GM23338 (cell line): ENCODE data around the gene GRK5. TPM values are rescaled to one million over a fixed set of nuclear protein-coding genes. Genes with fewer than 3 reads are reported as not detected.

Source experiments
- ATAC-seq: fragments of 200-7000 bp; cut with Tn5 transposase; 3 replicates; pipeline ENCODE4 v1.9.1; 2020
- DNase-seq: peaks from one replicate; pipeline ENCODE4 v3.0.0-alpha.2; 2015; ENCODE audit warnings: low spot score
- H2AFZ ChIP-seq: fragments of 200-600 bp; sonication (generic); 2 replicates; pipeline ENCODE4 v1.8.0; 2016; ENCODE audit warnings: antibody characterized with exemption, mild to moderate bottlenecking, moderate library complexity
- H3F3A ChIP-seq: fragments of 200-600 bp; sonication (generic); replicated peaks from 2 replicates; pipeline ENCODE4 v1.8.0; 2017; ENCODE audit warnings: antibody characterized with exemption, mixed run types, low read depth
- H3K27ac ChIP-seq: fragments of 200-600 bp; sonication (generic); 2 replicates; pipeline ENCODE4 v1.6.1; 2016; ENCODE audit warnings: low read depth
- H3K27me3 ChIP-seq: fragments of 200-600 bp; sonication (generic); 2 replicates; pipeline ENCODE4 v1.8.0; 2016; ENCODE audit warnings: mild to moderate bottlenecking, mixed run types, moderate library complexity; ENCODE audit not compliant: insufficient read depth
- H3K36me3 ChIP-seq: fragments of 200-600 bp; sonication (generic); 2 replicates; pipeline ENCODE4 v1.8.0; 2016; ENCODE audit warnings: mild to moderate bottlenecking; ENCODE audit not compliant: insufficient read depth
- H3K4me1 ChIP-seq: fragments of 200-600 bp; sonication (generic); 2 replicates; pipeline ENCODE4 v1.8.0; 2016; ENCODE audit warnings: mild to moderate bottlenecking, moderate library complexity; ENCODE audit not compliant: insufficient read depth
- H3K4me2 ChIP-seq: fragments of 200-600 bp; sonication (generic); 2 replicates; pipeline ENCODE4 v1.7.1; 2017; ENCODE audit warnings: mixed run types
- H3K4me3 ChIP-seq: fragments of 200-600 bp; sonication (generic); 2 replicates; pipeline ENCODE4 v1.6.1; 2016; ENCODE audit warnings: mixed run types
- H3K79me2 ChIP-seq: fragments of 200-600 bp; sonication (generic); replicated peaks from 2 replicates; pipeline ENCODE4 v1.8.0; 2017; ENCODE audit warnings: mild to moderate bottlenecking; ENCODE audit not compliant: insufficient read depth
- H3K9me2 ChIP-seq: fragments of 200-600 bp; sonication (generic); 2 replicates; pipeline ENCODE4 v1.8.0; 2017; ENCODE audit not compliant: insufficient read depth
- H4K20me1 ChIP-seq: fragments of 200-600 bp; sonication (generic); replicated peaks from 2 replicates; pipeline ENCODE4 v1.8.0; 2017; ENCODE audit warnings: mild to moderate bottlenecking; ENCODE audit not compliant: insufficient read depth
- H3K27ac Mint-ChIP-seq: 2 replicates; pipeline ENCODE4 v1.8.0; 2020; ENCODE audit warnings: inconsistent platforms, mild to moderate bottlenecking, moderate library complexity, mixed read lengths
- H3K27me3 Mint-ChIP-seq: 3 replicates; pipeline ENCODE4 v1.8.0; 2022; ENCODE audit warnings: low read depth, mild to moderate bottlenecking, moderate library complexity, mixed read lengths, inconsistent platforms; ENCODE audit not compliant: insufficient read depth, poor library complexity
- H3K36me3 Mint-ChIP-seq: 3 replicates; pipeline ENCODE4 v1.8.0; 2021; ENCODE audit warnings: low read depth, mild to moderate bottlenecking, inconsistent platforms, moderate library complexity, mixed read lengths
- H3K4me1 Mint-ChIP-seq: 3 replicates; pipeline ENCODE4 v1.8.0; 2020; ENCODE audit warnings: mild to moderate bottlenecking, inconsistent platforms, mixed read lengths
- H3K4me3 Mint-ChIP-seq: 3 replicates; pipeline ENCODE4 v1.8.0; 2021; ENCODE audit warnings: moderate library complexity, mild to moderate bottlenecking, inconsistent platforms, mixed read lengths
- H3K9me3 Mint-ChIP-seq: 3 replicates; pipeline ENCODE4 v1.8.0; 2020; ENCODE audit warnings: moderate library complexity, mild to moderate bottlenecking, inconsistent platforms, mixed read lengths
- CREB1 ChIP-seq: fragments of 250-450 bp; sonication (Bioruptor Pico); IDR thresholded peaks from 2 replicates; pipeline ENCODE4 v1.5.0; 2020; ENCODE audit warnings: low read depth, mild to moderate bottlenecking, moderate library complexity
- ETS1 ChIP-seq: IDR thresholded peaks from 2 replicates; pipeline ENCODE4 v1.6.1; 2016; ENCODE audit warnings: antibody characterized with exemption
- NANOG ChIP-seq: IDR thresholded peaks from 2 replicates; pipeline ENCODE4 v1.6.1; 2016; ENCODE audit warnings: antibody characterized with exemption, borderline replicate concordance
- ZNF462 ChIP-seq: fragments of 250-450 bp; sonication (Bioruptor Pico); IDR thresholded peaks from 2 replicates; pipeline ENCODE4 v1.5.0; 2020; ENCODE audit warnings: mild to moderate bottlenecking, moderate library complexity
- polyA plus RNA-seq: library from polyadenylated mRNA; unstranded; fragments of >200 nt; fragmentation: Nextera tagmentation; extraction: Ambion mirVana; gene quantifications from 2 replicates; pipeline ENCODE4 v1.2.1, GENCODE V29; 2016
- total RNA-seq: library from RNA; depleted of rRNA; stranded (reverse); fragments of >200 nt; shearing (Covaris generic); gene quantifications from 2 replicates; pipeline ENCODE4 v1.2.3, GENCODE V29; 2014
- TF ChIP-seq, protein P1 (sequence below), 2 experiments: fragments of 200-600 bp in 1 of 2; sonication (generic) in 1 of 2; conservative IDR thresholded peaks; 2 replicates each; pipeline versions ENCODE4 v1.5.1 to v1.6.1; 2016 to 2017; ENCODE audit warnings: antibody characterized with exemption in 2 of 2, low read depth in 2 of 2, mild to moderate bottlenecking in 2 of 2, moderate library complexity in 1 of 2

Gene GRK5
- total and polyA plus RNA-seq, 2 experiments from 2014 or later: 0.53 to 2.0 TPM

DNA sequence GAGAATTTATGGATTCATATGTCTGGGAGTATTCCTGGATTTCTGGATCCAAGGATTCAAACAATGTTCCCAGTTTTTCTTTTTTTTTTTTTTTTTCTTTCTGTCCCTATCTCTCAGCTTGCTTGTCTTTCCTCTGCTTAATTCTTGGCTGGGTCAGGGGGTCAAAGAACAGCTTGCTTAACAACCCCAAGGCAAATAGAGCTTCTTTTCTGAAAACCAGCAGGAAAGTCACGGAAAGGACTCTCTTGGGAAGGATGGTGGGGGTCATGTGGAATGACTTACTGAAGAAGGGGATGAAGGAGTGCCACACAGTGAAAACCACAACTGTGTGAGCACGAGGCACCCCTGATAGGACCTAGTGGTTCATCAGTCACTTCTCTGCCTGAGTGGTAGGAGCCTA lies 36.1 kb downstream of the GRK5 start (continued):
- no peak for TF ChIP-seq ZNF462
- TF ChIP-seq, protein P1, sequence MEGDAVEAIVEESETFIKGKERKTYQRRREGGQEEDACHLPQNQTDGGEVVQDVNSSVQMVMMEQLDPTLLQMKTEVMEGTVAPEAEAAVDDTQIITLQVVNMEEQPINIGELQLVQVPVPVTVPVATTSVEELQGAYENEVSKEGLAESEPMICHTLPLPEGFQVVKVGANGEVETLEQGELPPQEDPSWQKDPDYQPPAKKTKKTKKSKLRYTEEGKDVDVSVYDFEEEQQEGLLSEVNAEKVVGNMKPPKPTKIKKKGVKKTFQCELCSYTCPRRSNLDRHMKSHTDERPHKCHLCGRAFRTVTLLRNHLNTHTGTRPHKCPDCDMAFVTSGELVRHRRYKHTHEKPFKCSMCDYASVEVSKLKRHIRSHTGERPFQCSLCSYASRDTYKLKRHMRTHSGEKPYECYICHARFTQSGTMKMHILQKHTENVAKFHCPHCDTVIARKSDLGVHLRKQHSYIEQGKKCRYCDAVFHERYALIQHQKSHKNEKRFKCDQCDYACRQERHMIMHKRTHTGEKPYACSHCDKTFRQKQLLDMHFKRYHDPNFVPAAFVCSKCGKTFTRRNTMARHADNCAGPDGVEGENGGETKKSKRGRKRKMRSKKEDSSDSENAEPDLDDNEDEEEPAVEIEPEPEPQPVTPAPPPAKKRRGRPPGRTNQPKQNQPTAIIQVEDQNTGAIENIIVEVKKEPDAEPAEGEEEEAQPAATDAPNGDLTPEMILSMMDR (conservative IDR thresholded peaks at IDR 0.05; ENCODE audit: low read depth in 2 of 2): no peak
- no peak for TF ChIP-seq ETS1

DNA sequence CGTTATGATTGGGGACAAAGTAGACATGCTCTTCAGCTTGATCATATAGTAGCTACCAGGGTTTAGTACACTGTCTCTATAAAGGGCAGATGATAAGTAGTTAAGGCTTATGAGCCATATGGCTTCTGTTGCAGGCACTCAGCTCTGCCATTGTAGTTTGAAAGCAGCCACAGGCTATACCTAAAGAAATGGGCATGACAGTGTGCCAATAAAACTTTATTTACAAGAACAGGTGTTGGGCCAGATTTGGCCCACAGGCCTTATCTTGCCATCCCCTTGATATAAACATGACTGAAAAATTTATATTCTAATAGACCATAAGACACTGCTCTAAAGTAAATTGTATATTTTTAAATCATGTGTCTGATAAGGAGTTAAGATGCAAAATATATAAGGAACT lies 36.6 kb downstream of the GRK5 start:
- ATAC-seq (no peak), DNase-seq (no peak)
- Histone ChIP-seq H3K79me2 (no peaks in the 10 kb centered on the region), H3K27ac (no peak overlapping the region), H3K36me3 (no peaks in the 10 kb centered on the region), H2AFZ (no peak overlapping the region), H3F3A (no peaks in the 10 kb centered on the region), H3K4me3 (no peak overlapping the region), H4K20me1 (no peaks in the 10 kb centered on the region), H3K4me1 (peaks cover 13% of the 10 kb centered on the region), H3K27me3 (no peaks in the 10 kb centered on the region), H3K9me2 (no peaks in the 10 kb centered on the region), H3K4me2 (no peak overlapping the region)
- H3K4me3 Mint-ChIP-seq: no peak overlapping the region
- peaks cover 4% of the 10 kb centered on the region for H3K27me3 Mint-ChIP-seq
- H3K27ac Mint-ChIP-seq: no peak overlapping the region
- peaks cover 24% of the 10 kb centered on the region for H3K4me1 Mint-ChIP-seq
- H3K9me3 Mint-ChIP-seq: no peaks in the 10 kb centered on the region
- no peaks in the 10 kb centered on the region for H3K36me3 Mint-ChIP-seq
- no peak for TF ChIP-seq CREB1 (CRISPR knock-in tag)
- TF ChIP-seq ETS1: no peak
- no peak for TF ChIP-seq NANOG
- no peak for TF ChIP-seq ZNF462
